GM12892 (cell line): Measurements from ENCODE around the gene MAFB.

Source experiments
- POLR2A ChIP-seq: IDR thresholded peaks from 2 replicates; pipeline ENCODE4 v1.6.1; 2011; ENCODE audit warnings: low read depth, low read length, control low read depth
- TAF1 ChIP-seq: IDR thresholded peaks from 2 replicates; pipeline ENCODE4 v1.6.1; 2011; ENCODE audit warnings: low read depth, mild to moderate bottlenecking, control low read depth, low read length, borderline replicate concordance

DNA sequence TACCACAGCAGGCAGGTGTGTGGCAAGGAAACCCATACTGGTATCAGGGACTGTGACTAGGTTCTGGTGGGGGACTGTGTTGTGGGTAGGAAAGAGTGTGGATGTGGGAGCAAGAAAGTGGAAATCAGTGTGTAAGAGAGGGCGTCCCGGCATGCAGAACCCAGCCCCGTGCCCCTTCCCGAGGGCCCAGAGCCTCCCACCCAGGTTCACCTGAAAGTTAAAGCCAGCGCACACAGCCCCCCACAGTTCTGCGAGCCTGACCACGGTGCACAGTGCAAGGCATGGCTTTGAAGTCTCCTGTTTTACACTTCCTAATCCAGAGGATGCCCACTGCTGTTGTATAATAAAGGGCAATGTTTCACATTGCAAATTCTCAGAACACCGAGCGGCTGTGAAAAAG is 22.7 kb downstream of the MAFB start:
- TF ChIP-seq POLR2A, result no peak
- no peak for TF ChIP-seq TAF1
